DMS114 treated with DMSO at 0.1 percent for 48 hours (cell line): ENCODE measurements around the gene DUSP16.

Experiments
- DNase-seq: peaks from one replicate; lab custom pipeline; 2025; ENCODE audit not compliant: unreplicated experiment; lab: John Stamatoyannopoulos, UW

Gene DUSP16

DNA sequence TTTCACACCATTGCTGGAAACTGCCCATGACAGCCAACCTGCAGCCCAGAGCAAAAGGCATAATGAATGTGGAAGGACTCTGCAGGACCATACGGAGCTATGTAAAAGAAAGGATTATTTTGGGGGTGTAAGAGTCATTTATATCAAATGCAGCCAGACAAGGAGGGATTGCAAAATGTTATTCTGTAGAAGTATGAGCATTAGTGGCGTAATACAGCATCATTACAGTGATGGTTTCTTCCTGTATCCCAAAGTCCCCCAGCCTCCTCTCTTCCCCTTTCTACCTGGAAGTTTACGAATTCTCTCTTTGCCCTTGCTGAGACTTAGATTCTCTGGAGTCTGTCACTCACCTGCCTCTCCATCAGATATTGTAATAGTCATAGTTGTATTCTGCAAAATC, 115.9 kb downstream of the DUSP16 start:
- DNase-seq = no peak

DNA sequence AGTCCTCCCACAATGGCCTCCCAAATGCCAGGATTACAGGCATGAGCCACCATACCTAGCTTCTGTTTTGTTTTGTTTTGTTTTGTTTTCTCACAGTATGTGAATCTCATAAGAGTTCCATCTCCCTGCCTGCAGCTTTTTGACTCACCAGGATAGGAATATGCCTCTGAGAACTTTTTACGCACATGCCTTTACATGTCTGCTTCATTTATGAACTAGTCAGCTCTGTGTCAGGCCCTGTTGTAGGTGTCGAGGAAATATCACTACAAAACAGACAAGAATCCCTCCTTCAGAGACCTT, 116.8 kb downstream of the DUSP16 start:
- DNase-seq = no peak

DNA sequence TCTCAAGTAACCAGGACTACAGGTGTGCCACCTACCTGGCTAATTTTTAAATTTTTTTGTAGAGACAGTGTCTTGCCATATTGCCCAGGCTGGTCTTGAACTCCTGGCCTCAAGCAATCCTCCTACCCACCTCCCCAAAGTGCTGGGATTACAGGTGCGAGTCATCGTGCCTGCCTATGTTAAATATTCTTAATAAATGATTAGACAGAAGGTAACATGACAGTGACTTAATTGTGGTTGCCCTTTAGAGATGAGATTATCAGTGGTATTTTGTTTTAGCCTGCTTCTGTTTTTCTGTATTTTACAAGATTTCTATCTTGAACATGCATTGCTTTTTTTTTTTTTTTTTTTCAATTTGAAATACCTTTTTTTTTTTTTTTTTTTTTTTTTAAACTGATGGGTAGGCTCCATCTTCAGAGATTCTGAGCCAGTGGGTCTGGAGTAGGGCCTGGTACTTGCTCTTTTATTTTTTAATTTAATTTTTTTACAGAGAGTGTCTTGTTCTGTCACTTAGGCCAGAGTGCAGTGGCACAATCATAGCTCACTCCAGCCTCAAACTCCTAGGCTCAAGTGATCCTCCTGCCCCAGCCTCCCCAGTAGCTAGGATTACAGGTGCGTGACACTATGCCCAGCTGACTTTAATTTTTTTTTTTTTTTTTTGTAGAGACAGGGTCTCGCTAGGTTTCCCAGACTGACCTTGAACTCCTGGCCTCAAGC, 117.3 kb downstream of the DUSP16 start:
- DNase-seq = no peak

DNA sequence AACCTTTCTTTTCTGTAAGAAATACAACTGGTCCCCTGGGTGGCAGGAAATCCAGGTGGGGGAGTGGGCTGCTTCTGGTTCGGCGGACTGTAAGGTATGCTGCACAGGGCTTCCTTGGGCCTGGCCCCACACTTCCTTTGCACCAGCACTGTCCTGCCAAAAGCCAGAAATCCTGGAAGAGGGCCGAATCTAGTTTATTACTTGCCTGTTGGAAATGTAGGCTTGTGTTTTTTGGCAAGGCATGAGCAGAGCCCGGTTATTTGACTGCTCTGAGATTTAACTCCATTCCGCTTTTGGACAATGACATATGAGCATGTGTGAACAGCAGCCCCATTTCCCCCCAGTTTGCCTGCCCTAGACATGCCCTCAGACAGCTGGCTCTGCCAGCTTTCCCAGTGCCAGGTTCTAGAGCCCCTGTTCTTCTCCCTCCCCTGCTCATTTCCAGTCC, 119.2 kb downstream of the DUSP16 start:
- DNase-seq = no peak

DNA sequence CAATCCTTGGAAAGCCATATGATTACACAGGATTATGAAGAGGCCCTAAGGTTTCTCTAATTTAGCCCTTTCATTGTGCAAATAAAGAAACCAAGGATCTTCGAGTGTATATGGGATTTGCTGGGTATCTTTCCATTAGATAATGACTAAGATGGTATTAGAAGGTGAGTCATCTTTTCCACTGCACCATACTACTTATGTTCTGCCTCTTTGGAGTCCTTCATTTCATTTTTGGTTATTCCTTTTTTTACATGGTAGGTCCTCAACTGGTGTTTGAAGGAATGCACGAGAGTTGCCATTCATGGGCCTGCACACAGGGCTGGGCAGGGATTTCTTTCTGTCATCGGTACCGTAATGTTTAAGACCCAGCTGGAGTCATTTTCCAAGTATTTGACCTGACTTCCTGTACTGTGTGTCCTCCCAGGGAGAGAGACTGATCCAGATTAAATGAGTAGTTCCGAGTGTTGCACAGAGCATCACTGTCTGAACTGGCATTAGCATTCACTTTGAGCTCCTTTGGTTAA, 120.1 kb downstream of the DUSP16 start:
- DNase-seq = no peak

DNA sequence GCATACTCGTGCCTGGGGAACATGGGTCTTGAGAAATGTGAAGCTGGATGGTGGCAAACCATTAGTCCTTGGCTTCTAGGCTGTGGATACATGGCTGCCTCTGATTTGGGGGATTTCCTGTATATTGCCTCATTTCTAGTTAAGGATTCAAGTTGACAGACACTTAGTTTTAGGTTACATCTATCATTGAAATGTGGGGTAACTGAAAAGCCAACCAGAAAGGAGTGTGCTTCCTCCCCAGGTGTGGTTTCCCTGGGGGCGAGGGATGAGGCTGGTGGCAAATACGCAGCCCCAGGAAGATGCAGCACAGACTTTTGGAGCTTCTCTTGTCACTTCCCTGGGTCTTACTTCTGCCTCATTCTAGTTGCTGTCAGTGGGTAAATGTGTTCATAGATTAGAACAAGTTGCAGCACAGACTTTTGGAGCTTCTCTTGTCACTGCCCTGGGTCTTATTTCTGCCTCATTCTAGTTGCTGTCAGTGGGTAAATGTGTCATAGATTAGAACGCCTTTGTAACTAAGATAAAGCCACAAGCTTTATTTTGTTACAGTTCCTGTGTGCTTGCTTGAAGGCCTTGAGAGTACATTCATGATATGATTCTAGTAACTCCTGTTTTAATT, 120.7 kb downstream of the DUSP16 start:
- DNase-seq = no peak

DNA sequence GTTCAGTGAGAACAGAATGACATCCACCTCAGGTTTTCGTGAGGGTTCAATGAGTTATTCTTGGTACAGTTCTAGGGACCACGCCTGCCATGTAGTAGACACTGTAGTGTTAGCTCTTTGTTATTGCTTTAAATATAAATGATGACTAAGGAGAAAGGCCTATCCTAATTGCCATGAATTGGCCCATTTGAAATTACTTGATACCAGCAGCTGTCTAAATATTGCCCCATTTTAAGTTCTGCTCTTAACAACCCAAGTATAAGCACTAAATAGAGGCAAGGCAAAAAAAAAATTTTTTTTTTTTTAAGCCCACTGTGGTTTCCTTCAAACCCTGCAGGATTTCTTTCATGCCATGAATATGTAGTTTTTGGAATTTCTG, 121.2 kb downstream of the DUSP16 start:
- DNase-seq = no peak

DNA sequence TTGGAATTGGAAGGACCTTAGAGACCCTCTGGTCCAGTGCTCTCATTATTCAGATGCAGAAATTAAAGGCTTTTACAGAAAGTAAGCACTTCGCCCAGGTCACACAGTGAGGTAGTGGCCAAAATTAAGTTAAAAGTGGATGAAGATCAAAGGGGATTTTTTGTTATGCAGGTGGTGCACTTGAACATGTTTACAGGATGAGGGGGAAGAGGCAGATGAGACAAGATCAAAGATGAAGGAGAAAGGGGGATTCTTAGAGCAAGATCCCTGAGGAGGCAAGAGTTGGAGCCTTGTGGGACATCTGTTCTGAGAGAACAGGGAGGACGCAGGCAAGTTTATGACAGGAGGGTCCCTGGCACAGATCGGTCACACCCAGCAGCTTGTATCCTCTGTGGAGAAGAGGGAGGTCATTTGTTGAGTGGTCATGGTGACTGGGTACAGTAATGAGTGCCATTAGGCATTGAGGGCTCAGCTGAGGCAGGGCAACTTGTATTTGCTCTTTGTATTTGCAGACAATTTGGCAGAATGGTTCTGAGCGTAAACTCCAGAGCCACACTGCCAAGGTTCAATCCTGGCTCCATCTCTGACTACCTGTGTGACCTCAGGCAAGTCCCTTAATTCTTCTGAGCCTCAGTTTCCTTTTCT, 121.8 kb downstream of the DUSP16 start:
- DNase-seq = no peak

DNA sequence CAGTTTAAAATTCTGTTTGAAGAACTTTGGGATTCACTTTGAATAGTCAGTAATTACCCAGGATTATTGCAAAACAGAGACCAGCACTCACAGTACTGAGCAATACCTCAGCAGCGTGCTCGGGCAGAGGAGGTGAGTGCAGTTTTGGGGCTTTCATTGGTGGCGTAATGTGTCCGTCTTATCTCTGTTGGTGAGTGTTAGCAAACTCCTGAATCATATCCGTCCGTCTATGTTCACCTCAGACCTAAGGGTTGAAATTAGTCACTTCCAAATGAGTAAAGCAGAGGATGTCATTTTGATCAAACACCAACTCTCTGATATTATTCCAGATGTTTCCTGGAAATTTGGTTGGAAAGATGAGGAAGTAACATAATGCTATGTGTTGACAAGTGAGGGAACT, 123.0 kb downstream of the DUSP16 start:
- no peak for DNase-seq

DNA sequence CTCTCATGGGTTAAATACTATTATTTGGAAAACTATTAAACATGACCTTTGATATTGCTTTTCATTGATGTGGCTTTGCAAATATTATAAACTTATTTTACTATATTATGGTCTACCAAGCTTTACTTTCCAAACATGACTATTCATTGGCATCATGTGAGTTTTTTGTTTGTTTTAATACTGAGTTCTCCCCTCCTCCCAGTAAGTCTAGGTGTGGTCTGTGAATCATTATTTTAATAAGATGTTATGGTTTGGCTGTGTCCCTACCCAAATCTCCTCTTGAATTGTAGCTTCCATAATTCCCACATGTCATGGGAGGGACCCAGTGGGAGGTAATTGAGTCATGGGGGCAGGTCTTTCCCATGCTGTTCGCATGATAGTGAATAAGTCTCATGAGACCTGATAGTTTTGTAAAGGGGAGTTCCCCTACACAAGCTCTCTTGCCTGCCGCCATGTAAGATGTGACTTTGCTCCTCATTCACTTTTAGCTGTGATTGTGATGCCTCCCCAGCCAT, 125.8 kb downstream of the DUSP16 start:
- no peak for DNase-seq

DNA sequence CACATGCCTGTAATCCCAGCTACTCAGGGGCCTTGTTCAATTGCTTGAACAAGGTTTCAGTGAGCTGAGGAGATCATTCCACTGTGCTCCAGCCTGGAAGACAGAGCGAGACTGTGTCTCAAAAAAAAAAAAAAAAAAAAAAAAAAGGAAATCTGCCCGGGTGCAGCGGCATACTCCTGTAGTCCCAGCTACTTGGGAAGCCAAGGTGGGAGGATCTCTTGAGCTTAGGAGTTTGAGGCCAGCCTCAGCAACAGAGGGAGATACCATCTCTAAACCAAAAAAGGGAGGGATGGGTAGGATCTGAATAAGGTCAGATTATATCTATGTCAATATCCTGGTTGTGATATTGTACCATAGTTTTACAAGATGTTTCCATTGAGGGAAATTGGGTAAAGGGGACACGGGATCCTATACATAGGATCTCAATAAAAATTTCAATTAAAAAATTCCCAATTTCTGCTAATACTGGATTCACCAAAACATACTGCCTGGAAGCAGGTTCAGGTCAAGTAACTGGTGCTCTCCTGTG, 129.4 kb downstream of the DUSP16 start:
- DNase-seq = no peak

DNA sequence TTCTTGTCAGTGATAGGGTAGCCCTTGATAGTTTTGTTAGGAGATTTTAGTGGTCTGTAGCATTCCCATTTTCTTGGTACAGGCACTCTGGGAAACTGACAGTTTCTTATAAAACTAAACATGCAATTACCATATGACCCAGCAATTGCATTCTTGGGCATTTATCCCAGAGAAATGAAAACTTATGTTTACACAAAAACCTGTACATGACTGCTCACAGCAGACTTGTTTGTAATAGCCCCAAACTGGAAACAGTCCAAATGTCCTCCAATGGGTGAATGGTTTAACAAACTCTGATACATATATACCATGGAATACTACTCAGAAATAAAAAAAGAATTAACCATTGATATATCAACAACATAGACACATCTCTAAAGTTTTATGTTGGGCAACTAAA, 130.3 kb downstream of the DUSP16 start:
- DNase-seq = no peak

DNA sequence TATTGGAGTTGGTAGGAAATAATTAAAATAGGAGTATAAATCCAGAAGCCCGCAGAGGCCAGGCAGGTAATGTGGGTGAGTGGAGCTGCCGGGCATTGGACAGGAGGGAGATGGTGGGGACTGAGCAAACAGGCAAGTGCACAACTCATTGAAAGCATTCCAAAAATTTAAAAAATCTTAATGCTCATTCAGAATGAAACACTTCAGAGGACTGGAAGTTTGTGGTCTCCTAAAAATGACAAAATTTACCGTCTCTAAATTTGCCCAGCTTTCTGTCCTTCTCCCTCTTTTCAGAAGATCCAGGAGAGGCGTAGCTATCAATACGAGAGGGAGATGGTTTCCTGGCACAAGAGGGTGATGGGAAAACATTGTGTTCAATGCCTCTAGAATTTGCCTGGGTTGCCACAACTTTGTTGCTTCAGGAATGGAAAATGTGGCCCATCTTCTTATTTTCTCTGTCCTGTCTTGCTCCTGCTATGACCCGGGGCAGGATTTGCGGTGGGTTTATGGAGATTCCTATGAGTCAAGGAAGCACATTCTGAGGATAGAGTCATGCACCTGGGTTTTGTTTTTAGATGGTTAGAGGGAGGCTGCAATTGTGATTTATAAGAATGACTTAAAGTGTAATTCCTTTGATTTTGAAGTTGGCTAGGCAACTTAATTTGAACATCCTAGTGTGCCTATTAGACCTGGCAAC, 133.6 kb downstream of the DUSP16 start:
- no peak for DNase-seq

DNA sequence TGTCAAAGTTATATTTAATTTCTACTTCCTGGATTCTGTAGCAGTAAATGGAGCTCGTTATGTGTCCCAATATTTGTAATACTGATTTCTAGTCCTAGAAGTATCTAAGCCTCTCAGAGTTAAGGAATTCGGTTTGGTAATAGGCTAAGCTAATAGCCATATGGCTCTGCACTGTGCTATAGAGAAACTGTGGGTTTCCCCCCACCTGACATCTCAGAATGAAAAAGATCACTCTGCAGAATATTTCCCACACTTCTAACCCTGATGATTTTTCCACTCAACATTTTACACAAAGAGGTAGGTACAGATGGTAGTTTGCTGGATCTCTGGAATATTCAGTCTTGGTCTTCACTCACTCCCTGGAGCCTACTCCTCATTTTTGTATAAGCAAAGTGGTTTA, 134.6 kb downstream of the DUSP16 start:
- DNase-seq = no peak

DNA sequence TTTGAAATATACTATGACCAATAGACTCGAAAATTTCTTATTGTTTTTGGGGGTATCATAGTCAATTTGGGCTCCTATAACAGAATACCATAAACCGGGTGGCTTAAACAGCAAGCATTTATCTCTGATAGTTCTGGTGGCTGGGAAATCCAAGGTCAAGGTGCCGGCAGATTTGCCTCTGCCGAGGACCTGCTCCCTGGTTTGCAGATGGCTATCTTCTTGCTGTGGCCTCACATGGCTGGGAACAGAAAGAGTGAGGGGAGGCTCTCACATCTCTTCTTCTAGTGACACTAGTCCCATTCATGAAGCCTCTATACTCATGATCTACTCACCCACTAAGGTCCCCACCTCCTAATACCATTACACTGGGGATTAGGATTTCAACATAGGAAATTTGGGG, 135.1 kb downstream of the DUSP16 start:
- DNase-seq = no peak

DNA sequence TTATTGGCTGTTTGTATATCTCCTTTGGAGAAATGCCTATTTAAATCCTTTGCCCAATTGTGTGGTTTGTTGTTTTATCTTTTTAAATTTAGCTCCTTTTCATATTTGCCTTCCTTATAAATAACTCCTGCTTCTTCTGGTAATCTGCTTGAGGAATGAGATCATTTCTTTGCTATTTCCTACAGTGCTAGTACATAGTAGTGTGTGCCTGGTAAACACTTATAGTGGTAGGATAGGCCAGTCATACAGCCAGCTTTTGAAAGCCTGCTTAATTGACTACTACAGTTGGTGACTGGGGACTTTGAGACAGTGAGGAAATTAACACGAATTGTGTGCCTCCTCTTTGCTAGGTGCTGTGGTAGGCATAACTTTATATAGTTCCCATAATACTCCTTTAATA, 137.0 kb downstream of the DUSP16 start:
- DNase-seq = no peak

DNA sequence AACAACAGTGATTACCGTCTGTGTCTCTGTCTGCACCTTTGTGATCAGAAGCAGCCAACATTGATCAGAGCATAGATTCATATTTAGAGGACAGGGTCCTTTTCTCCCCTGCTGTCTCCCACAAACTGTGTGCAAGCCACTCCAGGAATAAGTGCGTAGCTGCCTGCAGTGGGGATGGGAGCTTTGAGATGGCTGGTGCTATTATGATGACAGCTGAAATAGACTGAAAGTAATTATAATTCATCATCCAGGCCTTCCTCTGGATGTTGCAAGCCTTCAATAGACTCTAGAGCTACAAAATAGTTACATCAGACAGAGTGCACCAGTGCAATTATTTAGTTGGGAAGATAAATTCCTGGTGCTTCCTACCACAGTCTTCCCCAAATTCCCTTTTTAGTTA, 137.7 kb downstream of the DUSP16 start:
- no peak for DNase-seq
